T-cell (primary cell): ENCODE data around the gene SLFN11. TPM values are rescaled to one million over a fixed set of nuclear protein-coding genes. Genes with fewer than 3 reads are reported as not detected.
"Not testable (repeated sequence)": the region's sequence is repeated elsewhere in the genome, so short reads cannot be mapped to it uniquely, and the experiment has no call there.

ENCODE experiments used
- ATAC-seq, 4 experiments: fragments of 200-7000 bp in 3 of 4; fragments of 150-1000 bp in 1 of 4; cut with Tn5 transposase; replicated peaks in 1 of 4; 1 replicate in 3 of 4; 2 replicates in 1 of 4; pipeline ENCODE4 v1.10.0; 2021; ENCODE audit warnings: moderate library complexity in 3 of 4, mild to moderate bottlenecking in 2 of 4, moderate number of reproducible peaks in 1 of 4
- CTCF ChIA-PET, 2 donors: fragments of 300-600 bp; sonication (Branson Sonifier 250); formaldehyde crosslinking; loops; one replicate each; lab custom pipeline; 2022; ENCODE audit warnings: antibody characterized with exemption in 2 of 2; lab: Charles Lee
- POLR2A ChIA-PET, 2 donors: fragments of 300-600 bp; sonication (Branson Sonifier 250); formaldehyde crosslinking; loops; one replicate each; lab custom pipeline; 2022; ENCODE audit warnings: antibody characterized with exemption in 2 of 2; lab: Charles Lee
- DNase-seq, 35 experiments: peaks; one replicate each; pipeline versions ENCODE4 v3.0.0 to v3.0.0-alpha.2; 2013 to 2023
- H3K27ac ChIP-seq: one replicate; pipeline ENCODE4 v1.5.1; 2013; ENCODE audit warnings: low read length
- H3K27me3 ChIP-seq, 2 experiments: replicated peaks in 1 of 2; 1 replicate in 1 of 2; 2 replicates in 1 of 2; pipeline versions ENCODE4 v1.6.1 to v1.7.0; 2013; ENCODE audit warnings: low read length in 1 of 2, mixed read lengths in 1 of 2; ENCODE audit not compliant: control insufficient read depth in 2 of 2, insufficient read depth in 2 of 2; ENCODE audit errors: extremely low read depth in 1 of 2
- H3K36me3 ChIP-seq, 2 donors: 1 replicate in 1 of 2; 2 replicates in 1 of 2; pipeline versions ENCODE4 v1.6.1 to v1.7.0; 2013; ENCODE audit warnings: low read length in 1 of 2; ENCODE audit not compliant: control insufficient read depth in 2 of 2, insufficient read depth in 1 of 2; ENCODE audit errors: extremely low read depth in 1 of 2
- H3K4me1 ChIP-seq, 2 experiments: 1 replicate in 1 of 2; 2 replicates in 1 of 2; pipeline versions ENCODE4 v1.6.1 to v1.7.0; 2013; ENCODE audit warnings: low read length in 2 of 2, mixed read lengths in 1 of 2; ENCODE audit not compliant: insufficient read depth in 2 of 2, control insufficient read depth in 1 of 2; ENCODE audit errors: extremely low read depth in 1 of 2
- H3K4me3 ChIP-seq, 2 donors: 1 replicate in 1 of 2; 2 replicates in 1 of 2; pipeline versions ENCODE4 v1.5.1 to v1.7.0; 2013; ENCODE audit warnings: mild to moderate bottlenecking in 2 of 2, low read length in 1 of 2, moderate library complexity in 1 of 2; ENCODE audit not compliant: control insufficient read depth in 1 of 2; ENCODE audit errors: extremely low read depth in 1 of 2
- H3K9me3 ChIP-seq: 2 replicates; pipeline ENCODE4 v1.7.0; 2013
- H3K27ac Mint-ChIP-seq, 2 donors: one replicate each; pipeline ENCODE4 v1.8.0; 2020 to 2021; ENCODE audit warnings: mild to moderate bottlenecking in 2 of 2, mixed read lengths in 2 of 2
- H3K27me3 Mint-ChIP-seq, 2 donors: one replicate each; pipeline ENCODE4 v1.8.0; 2021 to 2022; ENCODE audit warnings: mixed read lengths in 2 of 2
- H3K36me3 Mint-ChIP-seq: one replicate; pipeline ENCODE4 v1.8.0; 2021; ENCODE audit warnings: mixed read lengths
- H3K4me1 Mint-ChIP-seq, 3 donors: one replicate each; pipeline ENCODE4 v1.8.0; 2020 to 2022; ENCODE audit warnings: mixed read lengths in 3 of 3, mild to moderate bottlenecking in 1 of 3
- H3K4me3 Mint-ChIP-seq, 3 donors: one replicate each; pipeline ENCODE4 v1.8.0; 2020 to 2022; ENCODE audit warnings: mild to moderate bottlenecking in 3 of 3, mixed read lengths in 3 of 3, moderate library complexity in 3 of 3
- H3K9me3 Mint-ChIP-seq, 3 donors: one replicate each; pipeline ENCODE4 v1.8.0; 2020 to 2022; ENCODE audit warnings: mixed read lengths in 3 of 3
- WGBS: methylation state at CpG from one replicate; pipeline ENCODE4 v1.1.5; 2013; ENCODE audit warnings: missing lambda C conversion rate; ENCODE audit not compliant: insufficient coverage; 5-methylcytosine and 5-hydroxymethylcytosine counted together
- total RNA-seq, 35 experiments: library from RNA in 6 of 35; stranded (reverse) in 6 of 35; fragments of 120-200 nt in 1 of 35; gene quantifications; one replicate each; pipeline versions ENCODE4 v1.2.1 to v1.2.4 and lab custom pipeline; 2013 to 2026

SLFN11 gene
- total RNA-seq, 5 donors from 2014 or later (not counting 1 experiment from before 2014, with no cell fraction given), result 22.2 to 43.2 (median 31.0) TPM

DNA sequence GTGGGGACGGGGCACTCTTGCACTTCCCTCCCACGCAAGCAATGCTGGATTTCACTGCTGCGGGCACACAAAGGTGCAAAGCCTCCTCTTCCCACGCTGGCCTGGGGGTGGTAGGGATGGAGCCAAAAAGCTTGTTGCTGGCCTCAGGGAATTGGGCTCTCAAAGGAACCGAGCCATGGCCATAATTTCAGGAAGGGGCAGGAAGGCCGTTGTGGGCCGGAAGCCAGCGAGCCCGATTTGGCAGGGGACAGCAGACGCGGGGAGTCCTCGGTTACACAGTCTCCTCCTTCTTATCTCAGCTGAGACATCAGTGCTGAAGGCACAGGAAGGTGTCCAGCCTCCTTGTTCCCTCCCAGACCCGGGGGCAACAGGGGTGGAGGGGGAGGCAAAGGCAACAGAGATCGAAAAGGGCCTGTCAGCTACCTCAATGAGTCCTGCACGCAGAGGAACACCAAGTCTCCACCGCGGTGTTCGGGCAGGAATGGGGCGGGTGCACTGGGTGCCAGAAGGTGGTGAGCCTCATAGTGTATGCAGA, 59.5 kb downstream of the SLFN11 start:
- H3K27ac Mint-ChIP-seq, result peak overlapping the region; percentile 97 to 98
- H3K4me3 Mint-ChIP-seq, result peak overlapping the region; percentile 91 to 93 (median 91)
- Histone ChIP-seq H3K4me3 (peak overlapping the region; percentile 52 to 86), H3K4me1 (peaks cover 4 to 32% of the 10 kb centered on the region in 2 experiments), H3K27me3 (no peaks in the 10 kb centered on the region), H3K27ac (peak overlapping the region; percentile 93), H3K9me3 (no peaks in the 10 kb centered on the region), H3K36me3 (no peaks in the 10 kb centered on the region)
- CTCF ChIA-PET, result interaction anchor here (0.7 to 4.3 kb wide), 11 partner anchors 28 to 247 kb away, joined by 3 to 136 read pairs (median 7); partner anchors contain the start of genes SLFN12L (in 1 of the 2) and SLFN14 (in 1 of the 2)
- ATAC-seq (no peak), DNase-seq (peak in 23 of 35 experiments; percentile 1 to 37 (median 7))
- no peaks in the 10 kb centered on the region for H3K36me3 Mint-ChIP-seq
- POLR2A ChIA-PET, result interaction anchor here (0.5 to 1.0 kb wide), 8 partner anchors 22 to 273 kb away, joined by 3 to 7 read pairs (median 3); partner anchors contain the start of gene AP2B1 (in 1 of the 2)
- H3K27me3 Mint-ChIP-seq, result no peaks in the 10 kb centered on the region
- H3K9me3 Mint-ChIP-seq, result peaks cover 0 to 7% (median 2%) of the 10 kb centered on the region in 3 donors
- 39% methylated on average over 12 of the region's 19 CpGs for WGBS
- H3K4me1 Mint-ChIP-seq, result peaks cover 58 to 69% (median 61%) of the 10 kb centered on the region in 3 donors

DNA sequence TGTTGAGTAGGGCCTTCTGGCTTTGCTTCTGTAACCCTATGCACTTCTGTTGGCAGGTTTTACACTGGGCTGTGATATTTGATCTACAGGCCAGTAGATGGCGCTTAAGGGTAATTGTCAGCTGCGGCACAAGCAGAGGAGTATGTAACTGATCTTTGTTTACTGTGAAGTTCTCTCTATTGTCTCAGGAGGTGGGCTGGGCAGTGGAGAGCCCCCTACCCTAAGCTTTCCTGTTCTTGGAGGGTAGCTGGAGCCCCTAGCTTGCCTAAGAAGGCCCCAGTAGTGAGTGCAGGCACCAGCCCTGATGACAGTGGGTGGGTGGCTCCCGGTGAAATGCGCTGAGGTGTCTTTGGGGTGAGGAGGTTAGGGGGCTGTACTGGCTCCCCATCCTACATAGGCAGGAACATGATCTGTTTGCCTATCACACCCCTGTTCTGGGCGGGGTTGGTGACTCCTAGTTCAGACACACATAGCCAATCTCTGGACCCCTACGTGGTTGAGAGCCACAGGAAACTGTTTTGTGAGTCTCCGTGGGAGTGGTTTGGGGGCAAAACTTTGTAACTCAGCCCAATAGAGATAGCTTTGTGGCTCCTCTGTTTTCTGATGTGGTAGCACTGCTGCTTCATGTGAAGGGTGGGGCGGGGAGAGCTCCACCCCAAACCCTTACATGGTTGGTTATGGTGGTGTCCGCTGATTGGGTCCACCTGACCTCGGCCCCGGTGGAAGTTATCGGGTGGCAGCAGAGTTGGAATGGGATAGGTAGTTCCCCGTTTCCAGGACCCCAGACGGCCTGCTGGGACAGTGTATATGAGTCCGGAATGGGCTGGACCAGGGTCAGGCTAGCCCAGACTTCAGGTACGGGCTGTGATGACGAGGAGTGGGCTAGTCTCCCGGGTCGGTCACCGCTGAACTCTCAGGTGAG, 60.4 kb downstream of the SLFN11 start:
- ATAC-seq (peak; percentile 87 to 91 (median 89)), DNase-seq (peak; percentile 72 to 98 (median 92))
- Histone ChIP-seq H3K27ac (peak overlapping the region; percentile 93), H3K36me3 (no peaks in the 10 kb centered on the region), H3K4me3 (peak overlapping the region; percentile 52 to 86), H3K9me3 (no peaks in the 10 kb centered on the region), H3K27me3 (no peaks in the 10 kb centered on the region), H3K4me1 (peaks cover 4 to 32% of the 10 kb centered on the region in 2 experiments)
- Mint-ChIP-seq H3K4me3 (peak overlapping the region; percentile 91 to 93 (median 91)), H3K27ac (peak overlapping the region; percentile 97 to 98), H3K36me3 (no peaks in the 10 kb centered on the region), H3K9me3 (peaks cover 0 to 13% (median 11%) of the 10 kb centered on the region in 3 donors), H3K27me3 (no peaks in the 10 kb centered on the region), H3K4me1 (peaks cover 58 to 72% (median 60%) of the 10 kb centered on the region in 3 donors)
- POLR2A ChIA-PET, result interaction anchor here (0.6 to 1.3 kb wide), 12 partner anchors 45 to 274 kb away, joined by 3 to 7 read pairs (median 3); partner anchors contain the start of genes AP2B1 (in 1 of the 2), SLFN11 (in 1 of the 2) and SLFN12L (in 1 of the 2)
- CTCF ChIA-PET, result interaction anchor here (0.6 to 4.3 kb wide), 40 partner anchors 14 to 495 kb away, joined by 3 to 136 read pairs (median 4); partner anchors contain the start of genes SLFN12L (in 2 of the 2), PEX12 (in 1 of the 2), SLFN11 (in 1 of the 2) and SLFN14 (in 1 of the 2)
- WGBS, result 8% methylated on average over 12 of the region's 20 CpGs

DNA sequence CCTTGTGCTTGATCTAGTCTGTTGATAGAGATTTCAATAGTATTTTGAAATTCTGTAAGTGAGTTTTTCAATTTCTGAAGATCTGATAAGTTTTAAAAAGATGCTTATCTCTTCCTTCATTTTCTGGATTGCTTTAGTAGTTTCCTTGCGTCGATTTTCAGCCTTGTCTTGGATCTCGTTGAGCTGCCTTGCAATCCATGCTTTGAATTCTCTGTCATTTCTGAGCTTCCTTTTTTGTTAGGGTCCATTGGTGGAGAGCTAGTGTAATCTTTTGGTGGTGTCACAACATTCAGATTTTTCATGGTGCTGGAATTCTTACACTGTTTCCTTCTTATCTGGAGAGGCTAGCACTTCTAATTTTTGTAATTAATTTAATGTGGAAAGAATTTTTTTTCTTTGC, 61.1 kb downstream of the SLFN11 start:
- peaks cover 55 to 68% (median 56%) of the 10 kb centered on the region in 3 donors for H3K4me1 Mint-ChIP-seq
- DNase-seq (no peak), ATAC-seq (no peak)
- POLR2A ChIA-PET, result interaction anchor here (0.6 to 1.3 kb wide), 4 partner anchors 180 to 259 kb away, joined by 3 to 4 read pairs (median 4); partner anchors contain the start of gene SLFN12L (in 1 of the 2)
- no peaks in the 10 kb centered on the region for H3K9me3 ChIP-seq
- no peaks in the 10 kb centered on the region for H3K27me3 ChIP-seq
- peak overlapping the region; percentile 97 to 98 for H3K27ac Mint-ChIP-seq
- no peaks in the 10 kb centered on the region for H3K27me3 Mint-ChIP-seq
- CTCF ChIA-PET, result interaction anchor here (0.5 to 4.3 kb wide), 22 partner anchors 26 to 496 kb away, joined by 3 to 136 read pairs (median 5); partner anchors contain the start of genes SLFN12L (in 2 of the 2), PEX12 (in 1 of the 2), SLFN11 (in 1 of the 2) and SLFN5 (in 1 of the 2)
- H3K36me3 ChIP-seq, result no peaks in the 10 kb centered on the region
- peak overlapping the region; percentile 93 for H3K27ac ChIP-seq
- peaks cover 0 to 13% (median 12%) of the 10 kb centered on the region in 3 donors for H3K9me3 Mint-ChIP-seq
- no peaks in the 10 kb centered on the region for H3K36me3 Mint-ChIP-seq
- peaks cover 4 to 32% of the 10 kb centered on the region in 2 experiments for H3K4me1 ChIP-seq
- peak overlapping the region in 1 of 2 donors; percentile 52 for H3K4me3 ChIP-seq
- peak overlapping the region in 2 of 3 donors; percentile 91 to 93 for H3K4me3 Mint-ChIP-seq
- WGBS, result no CpG with 5 or more reads among the region's 3 CpGs

DNA sequence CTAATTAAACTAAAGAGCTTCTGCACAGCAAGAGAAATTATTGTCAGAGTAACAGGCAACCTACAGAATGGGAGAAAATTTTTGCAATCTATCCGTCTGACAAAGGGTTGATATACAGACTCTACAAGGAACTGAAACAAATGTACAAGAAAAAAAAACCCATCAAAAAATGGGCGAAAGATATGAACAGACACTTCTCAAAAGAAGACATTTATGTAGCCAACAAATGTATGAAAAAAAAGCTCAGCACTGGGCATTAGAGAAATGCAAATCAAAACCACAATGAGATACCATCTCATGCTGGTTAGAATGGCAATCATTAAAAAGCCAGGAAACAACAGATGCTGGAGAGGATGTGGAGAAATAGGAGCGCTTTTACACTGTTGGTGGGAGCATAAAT, 64.1 kb downstream of the SLFN11 start:
- DNase-seq, CTCF ChIA-PET, H3K4me3 Mint-ChIP-seq, H3K27me3 ChIP-seq, H3K36me3 Mint-ChIP-seq, H3K27me3 Mint-ChIP-seq, POLR2A ChIA-PET, H3K4me3 ChIP-seq, ATAC-seq, H3K36me3 ChIP-seq, H3K9me3 ChIP-seq, H3K27ac ChIP-seq: not testable (repeated sequence)
- peak overlapping the region; percentile 49 to 52 for H3K27ac Mint-ChIP-seq
- WGBS, result no CpG with 5 or more reads among the region's 3 CpGs
- H3K4me1 ChIP-seq, result peaks cover 4 to 21% of the 10 kb centered on the region in 2 experiments
- peaks cover 0 to 16% (median 12%) of the 10 kb centered on the region in 3 donors for H3K9me3 Mint-ChIP-seq
- peaks cover 33 to 47% (median 43%) of the 10 kb centered on the region in 3 donors for H3K4me1 Mint-ChIP-seq

Other genes with a start within 250 kb of the SLFN11 start
- gene NLE1, start 231.3 kb downstream of the SLFN11 start, total RNA-seq, result 10 to 100 TPM; 12.3 to 29.1 (median 17.8) TPM
- gene UNC45B, start 225.8 kb downstream of the SLFN11 start, total RNA-seq, result under 1 TPM; 0.13 to 0.50 (median 0.26) TPM
- gene SLC35G3, start 179.2 kb downstream of the SLFN11 start, total RNA-seq, result not detected
- 100 to 1,000 TPM; 132 to 195 (median 164) TPM for gene SLFN5, start 130.5 kb downstream of the SLFN11 start, total RNA-seq
- gene SLFN12, start 58.9 kb upstream of the SLFN11 start, total RNA-seq, result 1 to 10 TPM; 4.9 to 8.1 (median 7.1) TPM
- gene SLFN13, start 75.1 kb upstream of the SLFN11 start, total RNA-seq, result 10 to 100 TPM; 26.6 to 34.9 (median 30.9) TPM
- 100 to 1,000 TPM in 1 of 5 donors, 10 to 100 TPM in 4; 79.7 to 113 (median 90.7) TPM for gene SLFN12L, start 164.1 kb upstream of the SLFN11 start, total RNA-seq
- not detected for gene SLFN14, start 187.2 kb upstream of the SLFN11 start, total RNA-seq
- 1 to 10 TPM; 3.6 to 6.6 (median 5.6) TPM for gene PEX12, start 204.9 kb upstream of the SLFN11 start, total RNA-seq
- 100 to 1,000 TPM; 106 to 157 (median 134) TPM for gene AP2B1, start 213.7 kb upstream of the SLFN11 start, total RNA-seq